HepG2 (cell line): ENCODE results near the gene SS18L1. TPM values are rescaled to one million over a fixed set of nuclear protein-coding genes. Genes with fewer than 3 reads are reported as not detected.

Experiments used
- ATM ChIP-seq: fragments of 450-650 bp; IDR thresholded peaks from 2 replicates; pipeline ENCODE4 v1.7.1; 2017; ENCODE audit warnings: mild to moderate bottlenecking, borderline replicate concordance
- BCL3 ChIP-seq: sonication (generic); formaldehyde crosslinking; IDR thresholded peaks from 2 replicates; pipeline ENCODE4 v1.5.1; 2020; ENCODE audit warnings: mild to moderate bottlenecking, missing genetic modification reagents, moderate library complexity
- CSRNP2 ChIP-seq: sonication (generic); formaldehyde crosslinking; conservative IDR thresholded peaks from 2 replicates; pipeline ENCODE4 v1.8.0; 2022; ENCODE audit warnings: low read depth, missing genetic modification reagents
- GATA4 ChIP-seq: sonication (generic); IDR thresholded peaks from 2 replicates; pipeline ENCODE4 v1.6.1; 2016; ENCODE audit warnings: antibody characterized with exemption, low read depth, borderline replicate concordance
- HOMEZ ChIP-seq: IDR thresholded peaks from 2 replicates; pipeline ENCODE4 v1.6.1; 2016; ENCODE audit warnings: low read depth
- KLF12 ChIP-seq: sonication (generic); formaldehyde crosslinking; IDR thresholded peaks from 2 replicates; pipeline ENCODE4 v1.4.0; 2020; ENCODE audit warnings: missing genetic modification reagents, borderline replicate concordance
- MTA1 ChIP-seq: sonication (generic); formaldehyde crosslinking; IDR thresholded peaks from 2 replicates; pipeline ENCODE4 v1.4.0; 2020; ENCODE audit warnings: missing genetic modification reagents, mild to moderate bottlenecking, borderline replicate concordance
- STAT5B ChIP-seq: sonication (generic); formaldehyde crosslinking; IDR thresholded peaks from 2 replicates; pipeline ENCODE4 v1.4.0; 2020; ENCODE audit warnings: missing genetic modification reagents
- XBP1 ChIP-seq: sonication (generic); formaldehyde crosslinking; IDR thresholded peaks from 2 replicates; pipeline ENCODE4 v1.5.0; 2020; ENCODE audit warnings: missing genetic modification reagents
- XRCC5 ChIP-seq: fragments of 200-400 bp; formaldehyde crosslinking; optimal IDR thresholded peaks from 2 replicates; pipeline ENCODE3; 2017; ENCODE audit warnings: mild to moderate bottlenecking, low read length
- ZHX1 ChIP-seq: sonication (generic); formaldehyde crosslinking; IDR thresholded peaks from 2 replicates; pipeline ENCODE4 v1.8.1; 2022; ENCODE audit warnings: low read depth, mild to moderate bottlenecking, missing genetic modification reagents
- ZNF543 ChIP-seq: sonication (generic); formaldehyde crosslinking; IDR thresholded peaks from 2 replicates; pipeline ENCODE4 v1.4.0; 2020; ENCODE audit warnings: mild to moderate bottlenecking, missing genetic modification reagents
- ZNF562 ChIP-seq: sonication (generic); formaldehyde crosslinking; IDR thresholded peaks from 2 replicates; pipeline ENCODE4 v1.8.0; 2022; ENCODE audit warnings: missing genetic modification reagents, borderline replicate concordance
- ZNF784 ChIP-seq: sonication (generic); formaldehyde crosslinking; IDR thresholded peaks from 2 replicates; pipeline ENCODE4 v1.5.1; 2020; ENCODE audit warnings: missing genetic modification reagents, mild to moderate bottlenecking, borderline replicate concordance
- ZNF841 ChIP-seq: sonication (generic); formaldehyde crosslinking; IDR thresholded peaks from 2 replicates; pipeline ENCODE4 v1.8.1; 2023; ENCODE audit warnings: missing genetic modification reagents, borderline replicate concordance
- polyA plus RNA-seq, 8 experiments: library from polyadenylated mRNA; depleted of rRNA in 3 of 8; stranded (reverse) in 7 of 8; unstranded in 1 of 8; fragments of >200 nt; fragmentation: Illumina TruSeq in 4 of 8; extraction: Trizol in 4 of 8; gene quantifications; 2 replicates each; pipeline versions ENCODE4 v1.2.1 to v1.2.3, GENCODE V29; 2011 to 2016; ENCODE audit warnings: low read depth in 4 of 8, missing spikeins in 1 of 8, mixed read lengths in 1 of 8; ENCODE audit not compliant: insufficient read depth in 1 of 8
- total RNA-seq, 5 experiments: library from RNA; depleted of rRNA; stranded (reverse); fragments of >200 nt; fragmentation: Illumina TruSeq; extraction: Trizol; gene quantifications; 2 replicates each; pipeline ENCODE4 v1.2.3, GENCODE V29; 2016; ENCODE audit warnings: low read depth in 1 of 5

The SS18L1 gene
- total and polyA plus RNA-seq, 2 of the 13 experiments (the other 11 are each of a cell fraction or from before 2014, with no cell fraction given) = 17.8 to 27.6 TPM

- no peak for TF ChIP-seq ATM
- no peak for TF ChIP-seq ZNF841 (CRISPR knock-in tag)
- TF ChIP-seq CSRNP2 (CRISPR knock-in tag) = no peak
- no peak for TF ChIP-seq GATA4
- no peak for TF ChIP-seq ZNF543 (CRISPR knock-in tag)
- no peak for TF ChIP-seq STAT5B (CRISPR knock-in tag)
- no peak for TF ChIP-seq MTA1
- TF ChIP-seq ZNF562 (CRISPR knock-in tag) = no peak
- no peak for TF ChIP-seq ZHX1 (CRISPR knock-in tag)
- TF ChIP-seq XBP1 (CRISPR knock-in tag) = no peak
- TF ChIP-seq BCL3 = no peak
- no peak for TF ChIP-seq HOMEZ
- peak; percentile 88 for TF ChIP-seq XRCC5
- TF ChIP-seq KLF12 (CRISPR knock-in tag) = no peak
- TF ChIP-seq ZNF784 = peak; percentile 58; the same call in 1 of the 2 replicates
These were observed 65.5 kb downstream of the SS18L1 start (continued) for GRCh38 chr20:62208795-62209755.
